HepG2 (cell line): Measurements from ENCODE around the gene KLHL7. TPM values are rescaled to one million over a fixed set of nuclear protein-coding genes. Genes with fewer than 3 reads are reported as not detected.

Experiments used
- CSRNP2 ChIP-seq: sonication (generic); formaldehyde crosslinking; conservative IDR thresholded peaks from 2 replicates; pipeline ENCODE4 v1.8.0; 2022; ENCODE audit warnings: low read depth, missing genetic modification reagents
- GATAD1 ChIP-seq: IDR thresholded peaks from 2 replicates; pipeline ENCODE4 v1.6.1; 2016; ENCODE audit warnings: missing genetic modification reagents, missing compliant biosample characterization
- HNRNPL ChIP-seq: fragments of 200-400 bp; formaldehyde crosslinking; IDR thresholded peaks from 2 replicates; pipeline ENCODE4 v1.6.1; 2017; ENCODE audit warnings: mild to moderate bottlenecking, low read depth, low read length
- ISL2 ChIP-seq: sonication (generic); formaldehyde crosslinking; IDR thresholded peaks from 2 replicates; pipeline ENCODE4 v1.5.0; 2020; ENCODE audit warnings: missing genetic modification reagents
- KAT7 ChIP-seq: IDR thresholded peaks from 2 replicates; pipeline ENCODE4 v1.6.1; 2018; ENCODE audit warnings: borderline replicate concordance, missing compliant biosample characterization
- SALL2 ChIP-seq: sonication (generic); formaldehyde crosslinking; IDR thresholded peaks from 2 replicates; pipeline ENCODE4 v1.8.1; 2023; ENCODE audit warnings: mild to moderate bottlenecking, missing genetic modification reagents, inconsistent platforms
- TAF15 ChIP-seq: fragments of 200-400 bp; formaldehyde crosslinking; IDR thresholded peaks from one replicate; pipeline ENCODE4 v1.6.1; 2018; ENCODE audit warnings: mild to moderate bottlenecking, low read depth, low read length; ENCODE audit not compliant: poor library complexity, severe bottlenecking
- ZFP91 ChIP-seq: sonication (generic); formaldehyde crosslinking; IDR thresholded peaks from 2 replicates; pipeline ENCODE4 v1.9.0; 2022; ENCODE audit warnings: missing genetic modification reagents, mild to moderate bottlenecking, borderline replicate concordance
- ZGPAT ChIP-seq: IDR thresholded peaks from 2 replicates; pipeline ENCODE4 v1.6.1; 2016; ENCODE audit warnings: mild to moderate bottlenecking
- ZNF101 ChIP-seq: sonication (generic); formaldehyde crosslinking; IDR thresholded peaks from 2 replicates; pipeline ENCODE4 v1.4.0; 2020; ENCODE audit warnings: mild to moderate bottlenecking, low read depth, missing genetic modification reagents, borderline replicate concordance
- ZNF207 ChIP-seq: fragments of 450-650 bp; IDR thresholded peaks from 2 replicates; pipeline ENCODE4 v1.6.1; 2016; ENCODE audit warnings: antibody characterized with exemption, borderline replicate concordance
- ZNF674 ChIP-seq: sonication (generic); formaldehyde crosslinking; IDR thresholded peaks from 2 replicates; pipeline ENCODE4 v1.5.0; 2020; ENCODE audit warnings: low read depth, mild to moderate bottlenecking, missing genetic modification reagents
- ZNF7 ChIP-seq: IDR thresholded peaks from 2 replicates; pipeline ENCODE4 v1.6.1; 2016; ENCODE audit warnings: missing biosample characterization, missing genetic modification reagents
- ZNF782 ChIP-seq: sonication (generic); formaldehyde crosslinking; IDR thresholded peaks from 2 replicates; pipeline ENCODE4 v1.4.0; 2020; ENCODE audit warnings: missing genetic modification reagents, mild to moderate bottlenecking, borderline replicate concordance
- polyA plus RNA-seq, 8 experiments: library from polyadenylated mRNA; depleted of rRNA in 3 of 8; stranded (reverse) in 7 of 8; unstranded in 1 of 8; fragments of >200 nt; fragmentation: Illumina TruSeq in 4 of 8; extraction: Trizol in 4 of 8; gene quantifications; 2 replicates each; pipeline versions ENCODE4 v1.2.1 to v1.2.3, GENCODE V29; 2011 to 2016; ENCODE audit warnings: low read depth in 4 of 8, missing spikeins in 1 of 8, mixed read lengths in 1 of 8; ENCODE audit not compliant: insufficient read depth in 1 of 8
- total RNA-seq, 5 experiments: library from RNA; depleted of rRNA; stranded (reverse); fragments of >200 nt; fragmentation: Illumina TruSeq; extraction: Trizol; gene quantifications; 2 replicates each; pipeline ENCODE4 v1.2.3, GENCODE V29; 2016; ENCODE audit warnings: low read depth in 1 of 5
- TF ChIP-seq, protein P1 (sequence below): sonication (generic); formaldehyde crosslinking; IDR thresholded peaks from 2 replicates; pipeline ENCODE4 v1.4.0; 2020; ENCODE audit warnings: missing genetic modification reagents, low read depth, mild to moderate bottlenecking, borderline replicate concordance
- TF ChIP-seq, protein P2 (sequence below): sonication (generic); formaldehyde crosslinking; IDR thresholded peaks from 2 replicates; pipeline ENCODE4 v1.8.1; 2022; ENCODE audit warnings: mild to moderate bottlenecking, missing genetic modification reagents
- TF ChIP-seq, protein P3 (sequence below): sonication (generic); formaldehyde crosslinking; IDR thresholded peaks from 2 replicates; pipeline ENCODE4 v1.5.0; 2020; ENCODE audit warnings: missing genetic modification reagents

KLHL7 gene
- total and polyA plus RNA-seq, 2 of the 13 experiments (the other 11 are each of a cell fraction or from before 2014, with no cell fraction given): 16.2 to 34.4 TPM

DNA sequence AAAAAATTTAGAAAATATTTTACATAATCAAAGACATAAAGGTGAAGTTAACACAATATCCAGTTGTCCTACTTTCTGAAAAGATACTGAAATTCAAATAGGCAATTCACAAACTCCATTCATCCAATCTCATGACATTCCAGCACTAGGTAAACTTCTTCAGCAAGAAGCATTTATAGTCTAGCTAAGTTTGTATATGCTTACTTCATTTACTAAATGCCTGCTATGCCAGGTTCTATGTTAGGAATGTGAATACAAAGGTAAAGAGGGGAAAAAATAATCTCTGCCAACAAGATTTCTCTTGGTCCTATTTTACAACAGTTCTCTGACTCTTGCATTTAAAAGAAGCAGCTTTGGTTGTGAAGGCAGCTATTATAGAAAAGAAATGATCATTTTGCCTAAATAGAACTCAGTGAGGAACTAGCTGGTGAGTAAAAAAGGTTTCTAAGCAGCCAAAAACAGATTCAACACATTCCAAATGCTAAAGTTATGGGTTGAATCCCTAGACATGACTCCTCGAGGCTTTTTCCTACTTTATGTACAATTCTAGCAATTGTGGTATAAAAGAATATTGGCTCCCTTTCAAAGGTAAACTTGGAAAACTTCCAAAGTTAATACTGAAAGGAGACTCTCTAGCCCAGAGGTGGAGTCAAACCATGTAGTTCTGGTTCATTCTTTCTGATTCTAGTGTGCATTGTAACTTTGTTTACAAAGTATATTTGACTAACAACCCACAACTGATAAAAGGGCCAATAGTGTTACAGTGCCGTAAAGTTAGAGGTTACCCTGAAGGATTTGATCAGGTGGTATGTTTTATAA, 30.9 kb upstream of the KLHL7 start (continued):
- TF ChIP-seq, protein P1, sequence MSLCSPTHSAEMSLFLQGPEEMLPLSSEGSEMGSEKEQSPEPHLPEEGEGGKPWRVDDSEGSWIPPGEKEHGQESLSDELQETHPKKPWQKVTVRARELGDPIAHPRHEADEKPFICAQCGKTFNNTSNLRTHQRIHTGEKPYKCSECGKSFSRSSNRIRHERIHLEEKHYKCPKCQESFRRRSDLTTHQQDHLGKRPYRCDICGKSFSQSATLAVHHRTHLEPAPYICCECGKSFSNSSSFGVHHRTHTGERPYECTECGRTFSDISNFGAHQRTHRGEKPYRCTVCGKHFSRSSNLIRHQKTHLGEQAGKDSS: no peak
- TF ChIP-seq ZNF7 (CRISPR knock-in tag) (no peak), TAF15 (no peak), KAT7 (no peak), SALL2 (CRISPR knock-in tag) (no peak), ZNF782 (CRISPR knock-in tag) (no peak), ZNF101 (CRISPR knock-in tag) (no peak), ZFP91 (CRISPR knock-in tag) (no peak), ZNF207 (no peak), HNRNPL (no peak), CSRNP2 (CRISPR knock-in tag) (no peak), GATAD1 (CRISPR knock-in tag) (no peak), ISL2 (CRISPR knock-in tag) (peak; percentile 54; the same call in 1 of the 2 replicates), ZNF674 (CRISPR knock-in tag) (no peak), ZGPAT (CRISPR knock-in tag) (peak; percentile 26; the same call in 1 of the 2 replicates)
- TF ChIP-seq, protein P2, sequence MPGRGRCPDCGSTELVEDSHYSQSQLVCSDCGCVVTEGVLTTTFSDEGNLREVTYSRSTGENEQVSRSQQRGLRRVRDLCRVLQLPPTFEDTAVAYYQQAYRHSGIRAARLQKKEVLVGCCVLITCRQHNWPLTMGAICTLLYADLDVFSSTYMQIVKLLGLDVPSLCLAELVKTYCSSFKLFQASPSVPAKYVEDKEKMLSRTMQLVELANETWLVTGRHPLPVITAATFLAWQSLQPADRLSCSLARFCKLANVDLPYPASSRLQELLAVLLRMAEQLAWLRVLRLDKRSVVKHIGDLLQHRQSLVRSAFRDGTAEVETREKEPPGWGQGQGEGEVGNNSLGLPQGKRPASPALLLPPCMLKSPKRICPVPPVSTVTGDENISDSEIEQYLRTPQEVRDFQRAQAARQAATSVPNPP (CRISPR knock-in tag): no peak
- TF ChIP-seq, protein P3, sequence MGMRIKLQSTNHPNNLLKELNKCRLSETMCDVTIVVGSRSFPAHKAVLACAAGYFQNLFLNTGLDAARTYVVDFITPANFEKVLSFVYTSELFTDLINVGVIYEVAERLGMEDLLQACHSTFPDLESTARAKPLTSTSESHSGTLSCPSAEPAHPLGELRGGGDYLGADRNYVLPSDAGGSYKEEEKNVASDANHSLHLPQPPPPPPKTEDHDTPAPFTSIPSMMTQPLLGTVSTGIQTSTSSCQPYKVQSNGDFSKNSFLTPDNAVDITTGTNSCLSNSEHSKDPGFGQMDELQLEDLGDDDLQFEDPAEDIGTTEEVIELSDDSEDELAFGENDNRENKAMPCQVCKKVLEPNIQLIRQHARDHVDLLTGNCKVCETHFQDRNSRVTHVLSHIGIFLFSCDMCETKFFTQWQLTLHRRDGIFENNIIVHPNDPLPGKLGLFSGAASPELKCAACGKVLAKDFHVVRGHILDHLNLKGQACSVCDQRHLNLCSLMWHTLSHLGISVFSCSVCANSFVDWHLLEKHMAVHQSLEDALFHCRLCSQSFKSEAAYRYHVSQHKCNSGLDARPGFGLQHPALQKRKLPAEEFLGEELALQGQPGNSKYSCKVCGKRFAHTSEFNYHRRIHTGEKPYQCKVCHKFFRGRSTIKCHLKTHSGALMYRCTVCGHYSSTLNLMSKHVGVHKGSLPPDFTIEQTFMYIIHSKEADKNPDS (CRISPR knock-in tag): no peak
